Thymus (tissue), 11 donors: ENCODE data around the gene LRRC42. TPM values are rescaled to one million over a fixed set of nuclear protein-coding genes. Genes with fewer than 3 reads are reported as not detected.

ENCODE experiments used
- DNase-seq, 9 donors: peaks; one replicate each; pipeline ENCODE4 v3.0.0-alpha.2; 2013; ENCODE audit warnings: low spot score in 9 of 9, low read depth in 6 of 9, missing footprints in 1 of 9
- H3K27ac ChIP-seq, 2 donors: one replicate each; pipeline ENCODE4 v1.5.1; 2013; ENCODE audit warnings: control low read depth in 1 of 2, low read depth in 1 of 2, low read length in 1 of 2, mild to moderate bottlenecking in 1 of 2, moderate library complexity in 1 of 2
- H3K27me3 ChIP-seq, 2 donors: one replicate each; pipeline ENCODE4 v1.5.1; 2013; ENCODE audit warnings: low read length in 1 of 2; ENCODE audit not compliant: control insufficient read depth in 2 of 2, insufficient read depth in 1 of 2
- H3K36me3 ChIP-seq, 2 donors: one replicate each; pipeline ENCODE4 v1.5.1; 2013; ENCODE audit warnings: low read length in 1 of 2, mild to moderate bottlenecking in 1 of 2, moderate library complexity in 1 of 2; ENCODE audit not compliant: control insufficient read depth in 2 of 2, insufficient read depth in 2 of 2
- H3K4me1 ChIP-seq, 2 donors: one replicate each; pipeline ENCODE4 v1.5.1; 2013; ENCODE audit warnings: low read length in 2 of 2; ENCODE audit not compliant: control insufficient read depth in 2 of 2, insufficient read depth in 2 of 2
- H3K4me3 ChIP-seq, 2 donors: one replicate each; pipeline ENCODE4 v1.5.1; 2013; ENCODE audit warnings: low read length in 2 of 2, control low read depth in 1 of 2, mild to moderate bottlenecking in 1 of 2
- H3K9me3 ChIP-seq, 2 donors: one replicate each; pipeline ENCODE4 v1.5.1; 2013; ENCODE audit warnings: low read length in 1 of 2, mild to moderate bottlenecking in 1 of 2; ENCODE audit not compliant: control insufficient read depth in 2 of 2, insufficient read depth in 1 of 2
- WGBS: extraction: QIAGEN DNeasy Blood & Tissue Kit; methylation state at CpG from one replicate; pipeline ENCODE4 v1.1.7; 2013; 5-methylcytosine and 5-hydroxymethylcytosine counted together
- polyA plus RNA-seq: library from polyadenylated mRNA; stranded (reverse); fragments of 200-250 nt; gene quantifications from one replicate; pipeline ENCODE4 v1.2.3, GENCODE V29; 2013
- total RNA-seq: library from RNA; stranded (reverse); fragments of 120-200 nt; gene quantifications from one replicate; pipeline ENCODE4 v1.2.4, GENCODE V29; 2013
- donor health status: healthy.

The LRRC42 gene
- total and polyA plus RNA-seq, 2 donors = 17.5 to 18.7 TPM

GRCh38 chr1:53934170-53934765, 11.9 kb upstream of the LRRC42 start:
- Histone ChIP-seq H3K4me3 (no peak overlapping the region), H3K27me3 (no peaks in the 10 kb centered on the region), H3K4me1 (no peaks in the 10 kb centered on the region), H3K27ac (no peak overlapping the region), H3K36me3 (peaks cover 16% of the 10 kb centered on the region in 2 donors), H3K9me3 (peaks cover 6 to 19% of the 10 kb centered on the region in 2 donors)
- DNase-seq = no peak
- 96% methylated on average over 1 of the region's 1 CpG for WGBS

DNA sequence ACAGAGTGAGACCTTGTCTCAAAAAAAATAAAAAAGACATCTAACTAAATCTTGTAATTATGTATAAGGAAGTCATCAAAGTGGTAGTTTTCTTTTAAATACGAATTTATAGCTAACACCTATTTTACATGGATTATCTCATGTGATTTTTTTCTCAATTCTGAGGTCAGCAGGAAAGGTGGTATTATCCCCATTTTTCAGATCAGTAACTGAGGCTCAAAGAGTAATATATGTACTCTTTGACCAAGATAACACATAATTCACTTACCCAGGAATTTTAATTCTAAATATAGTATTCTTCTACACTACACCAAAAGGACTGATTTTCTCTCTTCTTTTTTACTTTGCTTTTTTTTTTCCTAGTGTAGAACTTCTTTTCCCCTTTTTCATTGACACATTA, 9.7 kb upstream of the LRRC42 start:
- Histone ChIP-seq H3K4me3 (no peak overlapping the region), H3K9me3 (peaks cover 6 to 19% of the 10 kb centered on the region in 2 donors), H3K4me1 (no peaks in the 10 kb centered on the region), H3K27ac (no peak overlapping the region), H3K27me3 (no peaks in the 10 kb centered on the region), H3K36me3 (peaks cover 16 to 17% of the 10 kb centered on the region in 2 donors)
- WGBS = 99% methylated on average over 1 of the region's 1 CpG
- DNase-seq = no peak

DNA sequence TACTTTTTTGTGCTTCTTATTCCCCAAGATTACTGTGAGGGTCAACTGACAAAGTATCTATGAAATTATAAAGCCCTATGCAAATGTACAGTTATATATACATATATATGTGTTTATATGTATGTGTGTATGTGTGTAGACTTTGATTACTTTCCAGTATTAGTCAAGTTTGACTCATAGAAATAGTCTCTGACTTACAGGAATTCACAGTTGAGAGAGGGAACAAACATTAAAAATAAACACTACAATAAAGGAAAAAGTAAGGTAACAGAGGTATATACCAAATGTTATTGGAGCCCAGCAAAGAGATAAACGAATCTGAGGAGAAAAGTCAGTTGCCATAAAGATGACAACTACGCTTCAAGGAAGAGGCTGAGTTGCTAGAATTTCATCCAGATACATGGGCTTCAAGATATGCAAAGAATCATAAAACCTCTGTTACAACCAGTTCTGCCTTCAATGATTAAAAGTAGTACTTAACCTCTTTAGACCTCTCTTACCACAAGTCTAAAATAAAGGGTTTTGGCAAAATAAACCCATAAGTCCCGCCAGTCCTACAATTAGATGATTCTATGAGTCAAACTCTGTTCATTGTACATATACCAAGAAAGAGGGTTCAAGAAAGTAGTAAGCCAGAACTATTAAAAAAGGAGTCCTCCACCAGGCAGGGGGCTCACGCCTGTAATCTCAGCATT, 7.9 kb upstream of the LRRC42 start:
- DNase-seq = no peak
- H3K4me3 ChIP-seq = no peak overlapping the region
- H3K27me3 ChIP-seq = no peaks in the 10 kb centered on the region
- H3K4me1 ChIP-seq = no peaks in the 10 kb centered on the region
- WGBS = 98% methylated on average over 4 of the region's 4 CpGs
- peaks cover 6 to 7% of the 10 kb centered on the region in 2 donors for H3K9me3 ChIP-seq
- H3K27ac ChIP-seq = no peak overlapping the region
- peaks cover 11 to 14% of the 10 kb centered on the region in 2 donors for H3K36me3 ChIP-seq

GRCh38 chr1:53942127-53942957, 3.8 kb upstream of the LRRC42 start:
- no peak overlapping the region for H3K4me3 ChIP-seq
- H3K27me3 ChIP-seq = no peaks in the 10 kb centered on the region
- peaks cover 0 to 2% of the 10 kb centered on the region in 2 donors for H3K9me3 ChIP-seq
- peaks cover 15 to 19% of the 10 kb centered on the region in 2 donors for H3K4me1 ChIP-seq
- peaks cover 0 to 3% of the 10 kb centered on the region in 2 donors for H3K36me3 ChIP-seq
- DNase-seq = no peak
- 97% methylated on average over 7 of the region's 7 CpGs for WGBS
- no peak overlapping the region for H3K27ac ChIP-seq

DNA sequence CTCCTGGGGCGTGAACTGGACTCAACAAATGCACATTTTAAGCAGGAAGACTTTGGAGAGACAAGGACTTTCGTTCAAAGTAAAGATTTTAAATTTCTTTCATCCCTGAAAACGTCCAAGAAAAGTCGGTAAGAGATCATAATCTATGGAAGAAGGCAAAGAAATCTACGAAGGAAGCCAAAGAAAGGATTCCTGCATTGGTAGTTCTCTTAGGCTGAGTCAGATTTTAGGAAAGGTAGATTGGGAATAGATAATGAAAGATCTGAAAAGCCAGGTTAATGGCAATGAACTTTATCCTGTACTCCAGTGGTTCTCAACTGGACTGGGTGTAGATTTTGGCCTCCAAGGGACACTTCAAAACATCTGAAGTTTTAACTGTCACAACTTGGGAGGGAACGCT, 3.1 kb upstream of the LRRC42 start:
- no peak overlapping the region for H3K27ac ChIP-seq
- H3K4me3 ChIP-seq = no peak overlapping the region
- no peak for DNase-seq
- 98% methylated on average over 6 of the region's 6 CpGs for WGBS
- no peaks in the 10 kb centered on the region for H3K27me3 ChIP-seq
- peaks cover 0 to 2% of the 10 kb centered on the region in 2 donors for H3K9me3 ChIP-seq
- peaks cover 0 to 4% of the 10 kb centered on the region in 2 donors for H3K36me3 ChIP-seq
- H3K4me1 ChIP-seq = peaks cover 15 to 21% of the 10 kb centered on the region in 2 donors

DNA sequence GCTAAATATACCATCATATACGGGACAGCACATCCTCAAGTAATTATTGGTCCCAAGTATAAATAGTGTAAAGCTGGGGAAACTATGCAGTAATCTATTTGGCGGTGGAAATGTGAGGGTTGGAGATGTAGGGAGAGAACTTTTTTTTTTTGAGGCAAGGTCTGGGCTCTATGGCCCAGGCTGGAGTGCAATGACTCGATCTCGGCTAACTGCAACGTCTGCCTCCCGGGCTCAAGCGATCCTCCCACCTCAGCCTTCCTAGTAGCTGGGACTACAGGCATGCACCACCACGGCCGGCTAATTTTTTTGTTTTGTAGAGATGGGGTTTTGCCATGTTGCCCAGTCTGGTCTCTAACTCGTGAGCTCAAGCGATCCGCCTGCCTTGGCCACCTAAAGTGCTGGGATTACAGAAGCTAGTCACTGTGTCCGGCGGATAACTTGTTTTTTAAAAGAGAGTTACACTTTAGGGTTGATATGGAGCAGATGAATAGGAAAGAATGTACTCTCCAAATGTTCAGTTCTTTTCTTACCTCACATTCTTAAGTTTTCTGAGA, 2.6 kb upstream of the LRRC42 start:
- peaks cover 0 to 2% of the 10 kb centered on the region in 2 donors for H3K9me3 ChIP-seq
- no peak overlapping the region for H3K4me3 ChIP-seq
- WGBS = 98% methylated on average over 14 of the region's 14 CpGs
- peaks cover 15 to 21% of the 10 kb centered on the region in 2 donors for H3K4me1 ChIP-seq
- H3K36me3 ChIP-seq = peaks cover 0 to 5% of the 10 kb centered on the region in 2 donors
- no peak for DNase-seq
- H3K27me3 ChIP-seq = no peaks in the 10 kb centered on the region
- H3K27ac ChIP-seq = no peak overlapping the region

- Histone ChIP-seq H3K9me3 (peaks cover 0 to 2% of the 10 kb centered on the region in 2 donors), H3K36me3 (peaks cover 0 to 5% of the 10 kb centered on the region in 2 donors), H3K27me3 (no peaks in the 10 kb centered on the region), H3K4me1 (peaks cover 21 to 28% of the 10 kb centered on the region in 2 donors), H3K27ac (no peak overlapping the region), H3K4me3 (peak overlapping the region; percentile 92 to 96)
- WGBS = 70% methylated on average over 20 of the region's 20 CpGs
- peak in 2 of 9 donors; percentile 7 to 8 for DNase-seq
Observed at GRCh38 chr1:53944469-53945182, 1.5 kb upstream of the LRRC42 start.

- DNase-seq = no peak
- peaks cover 26 to 33% of the 10 kb centered on the region in 2 donors for H3K4me1 ChIP-seq
- H3K27me3 ChIP-seq = no peaks in the 10 kb centered on the region
- peak overlapping the region; percentile 80 to 82 for H3K27ac ChIP-seq
- peak overlapping the region; percentile 92 to 96 for H3K4me3 ChIP-seq
- under 1% methylated on average over 16 of the region's 16 CpGs for WGBS
- peaks cover 0 to 2% of the 10 kb centered on the region in 2 donors for H3K9me3 ChIP-seq
- H3K36me3 ChIP-seq = peaks cover 0 to 5% of the 10 kb centered on the region in 2 donors
Observed at GRCh38 chr1:53945183-53945432, 1.0 kb upstream of the LRRC42 start.
